Activated B cell treated with CpG ODN at 0.5 μM for 24 hours (primary cell): Measurements from ENCODE around the gene NAPB. TPM values are rescaled to one million over a fixed set of nuclear protein-coding genes. Genes with fewer than 3 reads are reported as not detected.
"Not testable (repeated sequence)": the region's sequence is repeated elsewhere in the genome, so short reads cannot be mapped to it uniquely, and the experiment has no call there.

ENCODE experiments used
- ATAC-seq: fragments of 200-7000 bp; cut with Tn5 transposase; one replicate; pipeline ENCODE4 v1.10.0; 2021; ENCODE audit warnings: low read depth, mild to moderate bottlenecking, moderate library complexity
- CTCF ChIA-PET: fragments of 350-600 bp; sonication (Branson Sonifier 250); formaldehyde crosslinking; loops from one replicate; lab custom pipeline; 2021; ENCODE audit warnings: antibody characterized with exemption; lab: Charles Lee
- POLR2A ChIA-PET: fragments of 350-600 bp; sonication (Branson Sonifier 250); formaldehyde crosslinking; loops from one replicate; lab custom pipeline; 2021; ENCODE audit warnings: antibody characterized with exemption; lab: Charles Lee
- DNase-seq: peaks from one replicate; pipeline ENCODE4 v3.0.0; 2022
- H3K27ac Mint-ChIP-seq: one replicate; pipeline ENCODE4 v1.8.0; 2020; ENCODE audit warnings: mixed read lengths
- H3K27me3 Mint-ChIP-seq: one replicate; pipeline ENCODE4 v1.8.0; 2021; ENCODE audit warnings: mixed read lengths
- H3K36me3 Mint-ChIP-seq: one replicate; pipeline ENCODE4 v1.8.0; 2021; ENCODE audit warnings: low read depth, mixed read lengths
- H3K4me1 Mint-ChIP-seq: one replicate; pipeline ENCODE4 v1.8.0; 2021; ENCODE audit warnings: mixed read lengths
- H3K4me3 Mint-ChIP-seq: one replicate; pipeline ENCODE4 v1.8.0; 2020; ENCODE audit warnings: mild to moderate bottlenecking, mixed read lengths
- H3K9me3 Mint-ChIP-seq: one replicate; pipeline ENCODE4 v1.8.0; 2020; ENCODE audit warnings: mixed read lengths
- intact Hi-C: fragments of 100-400 bp; cut with micrococcal nuclease; formaldehyde crosslinking; loops from one replicate; pipeline ENCODE4 v1.15.1; 2024
- total RNA-seq: library from RNA; stranded (reverse); gene quantifications from 2 replicates; pipeline ENCODE4 v1.2.3, GENCODE V29; 2022
- TF ChIP-seq, protein P1 (sequence below): fragments of 200-600 bp; IDR thresholded peaks from one replicate; pipeline ENCODE4 v1.8.0; 2022; ENCODE audit warnings: antibody characterized with exemption, mild to moderate bottlenecking

The NAPB gene
- total RNA-seq, 1 donor from 2014 or later = 7.8 TPM

DNA sequence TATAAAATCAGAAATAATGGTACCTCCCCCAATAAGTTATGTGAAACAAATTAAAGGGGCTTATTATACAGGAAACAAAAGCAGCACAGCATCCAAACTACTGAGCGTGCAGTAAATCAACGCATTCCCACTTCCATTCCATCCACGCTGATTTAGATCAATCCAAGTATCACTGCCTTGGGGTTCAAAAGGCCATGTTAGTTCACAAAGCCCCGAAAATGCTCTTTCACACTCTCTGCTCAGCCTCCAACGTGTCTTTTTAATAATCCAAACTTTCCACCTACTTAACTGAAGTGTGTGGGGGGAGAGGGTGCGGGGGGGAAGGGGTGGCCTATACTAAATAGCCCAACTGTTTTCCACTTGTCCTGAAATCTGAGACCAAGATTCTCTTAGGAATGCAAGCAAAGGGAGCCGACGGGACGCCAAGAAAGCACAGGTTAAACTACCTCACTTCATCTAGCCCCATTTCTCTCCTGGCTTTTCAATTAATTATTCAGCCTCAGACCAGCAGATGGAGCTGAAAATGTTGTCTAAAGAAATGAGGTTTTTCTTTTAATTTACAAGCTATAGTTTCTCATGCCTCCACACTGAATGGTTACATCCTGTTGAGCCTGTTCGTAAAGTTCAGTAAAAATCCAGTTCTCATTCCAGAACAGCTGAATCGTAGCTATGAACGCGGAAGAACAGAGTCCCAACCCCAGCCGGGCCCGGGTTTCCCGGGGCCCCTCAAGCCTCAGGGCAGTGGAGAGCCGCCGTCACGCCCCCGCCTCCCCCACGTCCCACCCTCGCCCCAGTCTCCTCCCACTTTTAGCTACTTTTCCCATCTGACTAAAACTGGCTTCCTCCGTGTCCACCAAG, 71.7 kb downstream of the NAPB start:
- TF ChIP-seq, protein P1, sequence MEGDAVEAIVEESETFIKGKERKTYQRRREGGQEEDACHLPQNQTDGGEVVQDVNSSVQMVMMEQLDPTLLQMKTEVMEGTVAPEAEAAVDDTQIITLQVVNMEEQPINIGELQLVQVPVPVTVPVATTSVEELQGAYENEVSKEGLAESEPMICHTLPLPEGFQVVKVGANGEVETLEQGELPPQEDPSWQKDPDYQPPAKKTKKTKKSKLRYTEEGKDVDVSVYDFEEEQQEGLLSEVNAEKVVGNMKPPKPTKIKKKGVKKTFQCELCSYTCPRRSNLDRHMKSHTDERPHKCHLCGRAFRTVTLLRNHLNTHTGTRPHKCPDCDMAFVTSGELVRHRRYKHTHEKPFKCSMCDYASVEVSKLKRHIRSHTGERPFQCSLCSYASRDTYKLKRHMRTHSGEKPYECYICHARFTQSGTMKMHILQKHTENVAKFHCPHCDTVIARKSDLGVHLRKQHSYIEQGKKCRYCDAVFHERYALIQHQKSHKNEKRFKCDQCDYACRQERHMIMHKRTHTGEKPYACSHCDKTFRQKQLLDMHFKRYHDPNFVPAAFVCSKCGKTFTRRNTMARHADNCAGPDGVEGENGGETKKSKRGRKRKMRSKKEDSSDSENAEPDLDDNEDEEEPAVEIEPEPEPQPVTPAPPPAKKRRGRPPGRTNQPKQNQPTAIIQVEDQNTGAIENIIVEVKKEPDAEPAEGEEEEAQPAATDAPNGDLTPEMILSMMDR = no peak
- no peaks in the 10 kb centered on the region for H3K9me3 Mint-ChIP-seq
- peaks cover 20% of the 10 kb centered on the region for H3K36me3 Mint-ChIP-seq
- intact Hi-C loops = loop anchor here (1.0 to 5.0 kb wide), 7 partner anchors 9 to 1898 kb away; partner anchors contain the start of genes APMAP, ENTPD6, GZF1 and NAPB
- ChIA-PET CTCF (interaction anchor here (0.7 to 2.6 kb wide), 12 partner anchors 9 to 658 kb away, joined by 3 to 26 read pairs (median 4); partner anchors contain the start of genes CSTL1, GZF1 and NAPB), POLR2A (interaction anchor here (0.6 to 3.6 kb wide), 16 partner anchors 8 to 1899 kb away, joined by 3 to 140 read pairs (median 4); partner anchors contain the start of genes ACSS1, ENTPD6, GZF1 and NAPB)
- peaks cover 30% of the 10 kb centered on the region for H3K4me1 Mint-ChIP-seq
- DNase-seq = no peak
- peak; percentile 51 for ATAC-seq
- no peaks in the 10 kb centered on the region for H3K27me3 Mint-ChIP-seq
- peak overlapping the region; percentile 100 for H3K27ac Mint-ChIP-seq
- H3K4me3 Mint-ChIP-seq = peak overlapping the region; percentile 99

DNA sequence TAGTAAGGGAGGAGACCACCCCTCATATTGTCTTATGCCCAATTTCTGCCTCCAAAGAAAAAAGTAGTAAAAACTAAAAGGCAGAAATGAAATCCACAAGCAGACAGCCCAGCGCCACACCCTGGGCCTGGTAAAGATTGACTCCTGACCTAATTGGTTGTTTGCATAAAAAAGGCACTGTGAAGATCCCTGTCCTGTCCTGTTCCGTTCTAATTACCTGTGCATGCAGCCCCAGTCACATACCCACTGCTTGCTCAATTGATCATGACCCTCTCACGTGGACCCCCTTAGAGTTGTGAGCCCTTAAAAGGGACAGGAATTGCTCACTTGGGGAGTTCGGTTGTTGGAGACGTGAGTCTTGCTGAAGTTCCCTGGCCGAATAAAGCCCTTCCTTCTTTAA, 72.8 kb downstream of the NAPB start:
- ChIA-PET CTCF (interaction anchor here (1.6 kb wide), 1 partner anchor 98 kb away, joined by 10 read pairs; no protein-coding TSS in a partner anchor), POLR2A (interaction anchor here (3.3 kb wide), 1 partner anchor 12 kb away, joined by 140 read pairs; the partner anchor contains the start of gene GZF1)
- Mint-ChIP-seq H3K4me1 (peaks cover 29% of the 10 kb centered on the region), H3K4me3 (peak overlapping the region; percentile 24), H3K27ac (peak overlapping the region; percentile 100)
- H3K27me3 Mint-ChIP-seq, ATAC-seq, H3K9me3 Mint-ChIP-seq, DNase-seq, H3K36me3 Mint-ChIP-seq, intact Hi-C loops: not testable (repeated sequence)

DNA sequence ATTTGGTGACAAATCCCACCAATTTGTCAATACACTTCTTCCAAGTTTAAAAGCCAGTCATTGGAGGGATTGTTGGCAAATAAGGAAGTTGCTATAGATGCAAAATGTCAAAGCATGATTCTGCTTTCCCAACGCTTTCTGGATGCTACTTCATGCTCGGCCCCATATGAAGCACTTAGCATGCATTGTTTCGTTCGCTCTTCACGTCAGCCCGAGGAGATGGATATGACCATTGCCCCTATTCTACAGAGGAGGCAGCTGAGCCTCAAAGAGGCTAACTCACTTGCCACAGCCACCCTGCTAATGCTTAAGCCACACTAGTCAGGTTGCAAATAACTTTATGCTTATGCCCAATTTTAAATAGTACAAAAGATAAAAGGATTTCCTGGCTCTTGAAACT, 73.5 kb downstream of the NAPB start:
- peaks cover 9% of the 10 kb centered on the region for H3K36me3 Mint-ChIP-seq
- intact Hi-C loops = no loop called here
- no peak overlapping the region for H3K27ac Mint-ChIP-seq
- TF ChIP-seq, protein P1 = no peak
- no peak overlapping the region for H3K4me3 Mint-ChIP-seq
- no peaks in the 10 kb centered on the region for H3K9me3 Mint-ChIP-seq
- DNase-seq (no peak), ATAC-seq (no peak)
- ChIA-PET CTCF (no interaction called here), POLR2A (no interaction called here)
- no peaks in the 10 kb centered on the region for H3K27me3 Mint-ChIP-seq
- peaks cover 27% of the 10 kb centered on the region for H3K4me1 Mint-ChIP-seq

DNA sequence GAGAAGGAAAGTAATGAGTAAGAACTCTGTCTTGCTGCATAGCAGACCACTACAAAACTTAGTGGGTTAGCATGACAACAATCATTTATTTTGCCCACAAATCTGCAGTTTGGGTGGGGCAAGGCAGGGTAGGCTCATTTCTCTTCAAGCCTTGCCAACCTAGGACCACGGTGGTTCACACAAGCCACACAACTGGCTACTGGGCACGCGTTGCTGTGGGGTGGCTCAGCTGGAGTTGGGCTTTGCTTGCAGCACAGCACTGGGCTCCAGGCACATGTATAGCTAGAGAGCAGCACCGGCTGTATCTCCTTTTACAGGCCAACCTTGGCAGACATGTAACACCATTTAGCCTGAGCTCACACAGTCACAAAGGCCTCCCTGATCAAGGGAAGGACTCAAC, 75.3 kb downstream of the NAPB start:
- CTCF ChIA-PET = interaction anchor here (1.0 kb wide), 1 partner anchor 76 kb away, joined by 3 read pairs; the partner anchor contains the start of gene NAPB
- no peak for ATAC-seq

DNA sequence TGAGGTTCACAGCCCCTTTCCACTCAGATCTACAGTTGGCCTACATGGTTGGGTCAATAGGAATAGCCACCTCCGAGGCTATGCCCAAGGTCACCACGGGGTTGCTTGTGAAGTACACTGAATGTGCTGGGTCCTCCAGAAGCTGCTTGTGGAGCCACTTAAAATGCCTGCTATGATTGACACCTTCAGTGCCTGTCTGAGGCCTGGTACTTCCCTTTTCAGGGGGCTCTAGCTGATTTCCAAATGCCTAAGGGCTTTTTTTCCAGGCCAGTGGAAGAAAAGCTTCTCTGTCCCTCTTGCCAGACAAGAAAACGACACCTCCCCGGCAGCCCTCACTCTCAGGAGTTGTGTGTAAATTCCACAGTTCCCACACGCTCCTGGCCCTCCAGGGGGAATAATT, 77.0 kb downstream of the NAPB start:
- no peak overlapping the region for H3K4me3 Mint-ChIP-seq
- no peaks in the 10 kb centered on the region for H3K36me3 Mint-ChIP-seq
- TF ChIP-seq, protein P1 = no peak
- H3K27me3 Mint-ChIP-seq = peaks cover under 1% of the 10 kb centered on the region
- no peak for ATAC-seq
- intact Hi-C loops = no loop called here
- no peak for DNase-seq
- ChIA-PET CTCF (no interaction called here), POLR2A (no interaction called here)
- H3K4me1 Mint-ChIP-seq = peaks cover 6% of the 10 kb centered on the region
- no peak overlapping the region for H3K27ac Mint-ChIP-seq
- no peaks in the 10 kb centered on the region for H3K9me3 Mint-ChIP-seq

More for the DNA sequence above, 75.3 kb downstream of the NAPB start:
- no peak overlapping the region for H3K4me3 Mint-ChIP-seq
- POLR2A ChIA-PET = interaction anchor here (1.4 kb wide), 1 partner anchor 12 kb away, joined by 5 read pairs; no protein-coding TSS in a partner anchor
- peaks cover 6% of the 10 kb centered on the region for H3K36me3 Mint-ChIP-seq
- no peaks in the 10 kb centered on the region for H3K27me3 Mint-ChIP-seq
- intact Hi-C loops = no loop called here
- no peak for DNase-seq
- no peaks in the 10 kb centered on the region for H3K9me3 Mint-ChIP-seq
- H3K27ac Mint-ChIP-seq = no peak overlapping the region
- TF ChIP-seq, protein P1 = no peak
- H3K4me1 Mint-ChIP-seq = peaks cover 14% of the 10 kb centered on the region
